ENCODE data around the gene PLA2R1. TPM values are rescaled to one million over a fixed set of nuclear protein-coding genes. Genes with fewer than 3 reads are reported as not detected.

The PLA2R1 gene
- total RNA-seq, 1 donor from 2014 or later: 0.34 TPM

DNA sequence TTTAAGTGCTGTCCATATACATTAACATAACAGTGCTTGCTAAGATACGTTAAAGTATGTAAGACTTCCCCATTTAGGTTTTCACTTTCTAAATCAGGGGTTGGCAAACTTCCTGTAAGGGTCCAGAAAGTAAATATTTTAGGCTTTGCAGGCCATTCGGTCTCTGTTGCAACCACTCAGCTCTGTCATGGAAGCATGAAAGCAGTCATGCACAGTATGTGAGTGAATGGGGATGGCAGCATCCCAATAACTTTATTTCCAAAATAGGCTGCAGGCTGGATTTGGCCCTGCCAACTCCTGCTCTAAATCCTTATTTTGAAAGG, 128.7 kb downstream of the PLA2R1 start:
- H3K27me3 Mint-ChIP-seq (ENCODE audit: unreplicated experiment): peaks cover 3% of the 10 kb centered on the region
- no peak overlapping the region for H3K4me3 Mint-ChIP-seq (ENCODE audit: unreplicated experiment)
- H3K9me3 Mint-ChIP-seq (ENCODE audit: unreplicated experiment): no peaks in the 10 kb centered on the region
- H3K27ac Mint-ChIP-seq (ENCODE audit: unreplicated experiment): no peak overlapping the region
- peaks cover 7% of the 10 kb centered on the region for H3K4me1 Mint-ChIP-seq (ENCODE audit: low read depth, unreplicated experiment)
- peaks cover 6% of the 10 kb centered on the region for H3K36me3 Mint-ChIP-seq (ENCODE audit: unreplicated experiment)
- no peak for DNase-seq
- TF ChIP-seq, protein P1, sequence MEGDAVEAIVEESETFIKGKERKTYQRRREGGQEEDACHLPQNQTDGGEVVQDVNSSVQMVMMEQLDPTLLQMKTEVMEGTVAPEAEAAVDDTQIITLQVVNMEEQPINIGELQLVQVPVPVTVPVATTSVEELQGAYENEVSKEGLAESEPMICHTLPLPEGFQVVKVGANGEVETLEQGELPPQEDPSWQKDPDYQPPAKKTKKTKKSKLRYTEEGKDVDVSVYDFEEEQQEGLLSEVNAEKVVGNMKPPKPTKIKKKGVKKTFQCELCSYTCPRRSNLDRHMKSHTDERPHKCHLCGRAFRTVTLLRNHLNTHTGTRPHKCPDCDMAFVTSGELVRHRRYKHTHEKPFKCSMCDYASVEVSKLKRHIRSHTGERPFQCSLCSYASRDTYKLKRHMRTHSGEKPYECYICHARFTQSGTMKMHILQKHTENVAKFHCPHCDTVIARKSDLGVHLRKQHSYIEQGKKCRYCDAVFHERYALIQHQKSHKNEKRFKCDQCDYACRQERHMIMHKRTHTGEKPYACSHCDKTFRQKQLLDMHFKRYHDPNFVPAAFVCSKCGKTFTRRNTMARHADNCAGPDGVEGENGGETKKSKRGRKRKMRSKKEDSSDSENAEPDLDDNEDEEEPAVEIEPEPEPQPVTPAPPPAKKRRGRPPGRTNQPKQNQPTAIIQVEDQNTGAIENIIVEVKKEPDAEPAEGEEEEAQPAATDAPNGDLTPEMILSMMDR (IDR thresholded peaks at IDR 0.05; ENCODE audit: partially characterized antibody, unreplicated experiment): no peak

- Mint-ChIP-seq H3K27ac (ENCODE audit: unreplicated experiment) (no peak overlapping the region), H3K36me3 (ENCODE audit: unreplicated experiment) (peaks cover 11% of the 10 kb centered on the region), H3K4me3 (ENCODE audit: unreplicated experiment) (no peak overlapping the region), H3K4me1 (ENCODE audit: low read depth, unreplicated experiment) (peaks cover 2% of the 10 kb centered on the region), H3K9me3 (ENCODE audit: unreplicated experiment) (peaks cover 2% of the 10 kb centered on the region), H3K27me3 (ENCODE audit: unreplicated experiment) (peaks cover 3% of the 10 kb centered on the region)
- TF ChIP-seq, protein P1 (IDR thresholded peaks at IDR 0.05; ENCODE audit: partially characterized antibody, unreplicated experiment): no peak
- DNase-seq: no peak
Measured at GRCh38 chr2:159933040-159933726, 129.2 kb downstream of the PLA2R1 start.

GRCh38 chr2:159926695-159927094, 135.7 kb downstream of the PLA2R1 start:
- H3K27me3 Mint-ChIP-seq (ENCODE audit: unreplicated experiment): peaks cover 5% of the 10 kb centered on the region
- H3K9me3 Mint-ChIP-seq (ENCODE audit: unreplicated experiment): peaks cover 2% of the 10 kb centered on the region
- TF ChIP-seq, protein P1 (IDR thresholded peaks at IDR 0.05; ENCODE audit: partially characterized antibody, unreplicated experiment): no peak
- peaks cover 13% of the 10 kb centered on the region for H3K36me3 Mint-ChIP-seq (ENCODE audit: unreplicated experiment)
- peaks cover 2% of the 10 kb centered on the region for H3K4me1 Mint-ChIP-seq (ENCODE audit: low read depth, unreplicated experiment)
- no peak overlapping the region for H3K27ac Mint-ChIP-seq (ENCODE audit: unreplicated experiment)
- no peak for DNase-seq
- no peak overlapping the region for H3K4me3 Mint-ChIP-seq (ENCODE audit: unreplicated experiment)

DNA sequence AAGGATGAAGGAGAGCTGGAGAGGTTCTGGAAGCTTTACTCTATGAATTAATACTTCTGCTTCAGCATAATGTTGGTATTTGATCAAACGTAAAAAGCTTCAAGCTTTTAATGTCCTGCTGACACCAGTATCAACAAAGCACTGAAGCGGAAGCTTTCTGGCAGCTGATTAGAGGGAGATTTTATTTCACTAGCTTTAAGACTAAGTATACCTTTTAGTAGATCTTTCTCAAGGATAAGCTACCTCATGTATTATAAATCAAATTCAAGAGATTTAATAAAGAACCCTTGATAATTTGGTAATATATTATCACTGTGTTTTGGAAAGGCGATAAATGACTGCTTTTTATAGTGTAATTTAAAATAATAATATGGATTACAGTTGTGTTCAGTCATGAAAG, 136.4 kb downstream of the PLA2R1 start:
- H3K36me3 Mint-ChIP-seq (ENCODE audit: unreplicated experiment): peaks cover 13% of the 10 kb centered on the region
- H3K9me3 Mint-ChIP-seq (ENCODE audit: unreplicated experiment): peaks cover 2% of the 10 kb centered on the region
- no peak overlapping the region for H3K27ac Mint-ChIP-seq (ENCODE audit: unreplicated experiment)

DNA sequence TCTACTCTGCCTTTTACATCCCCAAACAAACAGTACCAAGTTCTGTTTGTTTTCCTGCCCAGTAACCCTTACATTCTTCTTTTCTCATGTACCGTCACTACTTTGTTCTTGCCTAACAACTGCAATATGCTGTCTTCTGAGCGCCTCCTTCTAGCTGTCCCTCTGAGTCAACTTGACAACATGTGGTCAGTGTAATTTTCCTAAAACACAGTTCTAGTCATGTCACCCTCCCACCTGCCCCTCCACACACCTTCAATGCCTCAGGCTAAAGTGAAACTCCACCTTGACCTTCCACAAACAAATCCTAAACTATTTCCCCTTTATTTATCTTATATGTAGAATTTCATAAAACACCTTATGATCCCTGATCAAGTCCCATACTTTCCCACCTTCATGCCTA, 139.9 kb downstream of the PLA2R1 start:
- peaks cover 3% of the 10 kb centered on the region for H3K9me3 Mint-ChIP-seq (ENCODE audit: unreplicated experiment)

More for the DNA sequence above, 136.4 kb downstream of the PLA2R1 start:
- DNase-seq: no peak
- TF ChIP-seq, protein P1 (IDR thresholded peaks at IDR 0.05; ENCODE audit: partially characterized antibody, unreplicated experiment): no peak
- H3K27me3 Mint-ChIP-seq (ENCODE audit: unreplicated experiment): peaks cover 5% of the 10 kb centered on the region
- no peak overlapping the region for H3K4me3 Mint-ChIP-seq (ENCODE audit: unreplicated experiment)
- H3K4me1 Mint-ChIP-seq (ENCODE audit: low read depth, unreplicated experiment): peaks cover 4% of the 10 kb centered on the region

More for the DNA sequence above, 139.9 kb downstream of the PLA2R1 start:
- H3K27me3 Mint-ChIP-seq (ENCODE audit: unreplicated experiment): peaks cover 2% of the 10 kb centered on the region
- H3K27ac Mint-ChIP-seq (ENCODE audit: unreplicated experiment): no peak overlapping the region
- H3K4me3 Mint-ChIP-seq (ENCODE audit: unreplicated experiment): no peak overlapping the region
- DNase-seq: no peak
- H3K36me3 Mint-ChIP-seq (ENCODE audit: unreplicated experiment): no peaks in the 10 kb centered on the region
- H3K4me1 Mint-ChIP-seq (ENCODE audit: low read depth, unreplicated experiment): peaks cover 11% of the 10 kb centered on the region
- TF ChIP-seq, protein P1 (IDR thresholded peaks at IDR 0.05; ENCODE audit: partially characterized antibody, unreplicated experiment): no peak
